ENCODE results near the gene TMEM250.

- TF ChIP-seq CTCF (IDR thresholded peaks at IDR 0.05 in 4 of 5, conservative IDR thresholded peaks at IDR 0.05 in 1 of 5) (no peak), POLR2A (IDR thresholded peaks at IDR 0.05) (no peak)
Observed at GRCh38 chr9:136133959-136134484, 15.3 kb upstream of the TMEM250 start.

Data from gastrocnemius medialis (tissue), 4 donors.